ENCODE data around the gene KRT39. TPM values are rescaled to one million over a fixed set of nuclear protein-coding genes. Genes with fewer than 3 reads are reported as not detected.

KRT39 gene
- total RNA-seq, 1 donor from 2014 or later: not detected

DNA sequence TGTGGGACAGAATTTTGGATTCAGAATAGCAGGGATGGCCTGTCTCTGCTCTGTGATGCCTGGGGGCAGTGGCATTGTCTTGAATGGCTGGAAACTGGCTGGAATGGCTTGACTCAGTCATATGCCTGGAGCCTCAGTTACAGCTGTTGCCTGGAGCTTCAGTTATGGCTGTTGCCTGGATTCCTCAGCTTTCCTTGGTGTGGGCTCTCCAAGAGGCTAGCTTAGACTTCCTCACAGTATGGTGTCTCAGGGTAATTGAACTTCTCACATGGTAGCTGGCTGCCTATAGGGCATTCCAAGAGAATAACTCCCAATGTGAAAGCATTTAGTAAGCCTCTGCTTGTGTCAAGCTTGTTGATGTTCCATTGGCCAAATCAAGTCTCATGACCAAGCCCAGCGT is 50.4 kb downstream of the KRT39 start:
- Mint-ChIP-seq H3K9me3 (no peaks in the 10 kb centered on the region), H3K4me1 (peaks cover 6% of the 10 kb centered on the region), H3K36me3 (ENCODE audit: low read depth) (no peaks in the 10 kb centered on the region), H3K27me3 (peaks cover 18% of the 10 kb centered on the region), H3K4me3 (no peak overlapping the region), H3K27ac (no peak overlapping the region)
- TF ChIP-seq, protein P1, sequence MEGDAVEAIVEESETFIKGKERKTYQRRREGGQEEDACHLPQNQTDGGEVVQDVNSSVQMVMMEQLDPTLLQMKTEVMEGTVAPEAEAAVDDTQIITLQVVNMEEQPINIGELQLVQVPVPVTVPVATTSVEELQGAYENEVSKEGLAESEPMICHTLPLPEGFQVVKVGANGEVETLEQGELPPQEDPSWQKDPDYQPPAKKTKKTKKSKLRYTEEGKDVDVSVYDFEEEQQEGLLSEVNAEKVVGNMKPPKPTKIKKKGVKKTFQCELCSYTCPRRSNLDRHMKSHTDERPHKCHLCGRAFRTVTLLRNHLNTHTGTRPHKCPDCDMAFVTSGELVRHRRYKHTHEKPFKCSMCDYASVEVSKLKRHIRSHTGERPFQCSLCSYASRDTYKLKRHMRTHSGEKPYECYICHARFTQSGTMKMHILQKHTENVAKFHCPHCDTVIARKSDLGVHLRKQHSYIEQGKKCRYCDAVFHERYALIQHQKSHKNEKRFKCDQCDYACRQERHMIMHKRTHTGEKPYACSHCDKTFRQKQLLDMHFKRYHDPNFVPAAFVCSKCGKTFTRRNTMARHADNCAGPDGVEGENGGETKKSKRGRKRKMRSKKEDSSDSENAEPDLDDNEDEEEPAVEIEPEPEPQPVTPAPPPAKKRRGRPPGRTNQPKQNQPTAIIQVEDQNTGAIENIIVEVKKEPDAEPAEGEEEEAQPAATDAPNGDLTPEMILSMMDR (IDR thresholded peaks at IDR 0.05): no peak
- POLR2A ChIA-PET: no interaction called here
- DNase-seq (no peak), ATAC-seq (ENCODE audit: low read depth) (no peak)
- intact Hi-C loops (cut with micrococcal nuclease): no loop called here
- CTCF ChIA-PET: no interaction called here

DNA sequence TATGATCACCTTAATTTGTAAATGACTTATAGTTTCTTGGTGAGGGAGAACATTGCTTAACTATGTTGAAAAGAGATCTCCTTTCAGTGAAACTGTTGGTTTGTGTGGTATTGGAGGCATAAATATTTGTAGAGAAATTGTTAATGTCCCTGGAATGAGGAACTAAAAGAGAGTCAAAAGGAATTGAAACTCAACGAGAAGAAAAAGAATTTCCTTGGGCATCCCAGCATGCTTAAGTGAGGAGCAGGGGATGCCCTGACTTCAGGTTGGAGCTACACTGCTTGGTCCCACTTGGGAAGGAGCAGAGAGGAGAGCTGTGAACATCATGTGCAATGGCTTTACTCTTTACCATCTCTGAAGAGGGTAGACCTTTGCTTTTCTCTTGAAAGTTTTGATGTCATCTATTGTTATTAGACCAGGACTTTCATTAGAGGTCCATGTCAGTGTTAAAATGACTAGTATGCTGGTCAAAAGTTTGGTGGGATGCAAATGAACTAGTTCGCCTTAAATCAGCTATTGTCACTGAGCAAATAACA is 51.0 kb downstream of the KRT39 start:
- DNase-seq (no peak), ATAC-seq (ENCODE audit: low read depth) (no peak)
- ChIA-PET POLR2A (no interaction called here), CTCF (no interaction called here)
- Mint-ChIP-seq H3K4me3 (no peak overlapping the region), H3K4me1 (peaks cover 6% of the 10 kb centered on the region), H3K9me3 (no peaks in the 10 kb centered on the region), H3K36me3 (ENCODE audit: low read depth) (no peaks in the 10 kb centered on the region), H3K27me3 (peaks cover 14% of the 10 kb centered on the region), H3K27ac (no peak overlapping the region)
- intact Hi-C loops (cut with micrococcal nuclease): no loop called here
- TF ChIP-seq, protein P1 (IDR thresholded peaks at IDR 0.05): no peak

DNA sequence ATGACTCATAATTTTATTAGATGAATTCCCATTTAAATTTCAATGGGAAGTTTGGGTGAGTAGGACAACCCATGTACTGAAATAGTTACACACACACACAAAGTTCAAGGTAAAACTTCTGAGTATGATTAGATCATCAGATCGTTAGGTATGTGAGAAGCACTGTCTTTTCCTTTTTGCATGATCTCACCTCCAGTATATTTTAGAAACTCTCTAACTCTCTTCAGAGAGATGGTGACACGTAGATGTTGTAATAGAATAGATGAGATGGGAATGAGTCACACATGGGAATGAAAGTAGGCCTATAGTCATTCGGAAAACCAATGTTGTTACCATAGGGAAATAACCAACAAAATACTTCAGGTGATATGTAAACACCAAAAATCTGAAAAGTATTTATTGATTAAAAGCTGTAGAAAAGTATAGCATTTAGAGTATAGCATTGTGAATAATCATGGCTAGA is 51.5 kb downstream of the KRT39 start:
- TF ChIP-seq, protein P1 (IDR thresholded peaks at IDR 0.05): no peak
- intact Hi-C loops (cut with micrococcal nuclease): no loop called here
- Mint-ChIP-seq H3K36me3 (ENCODE audit: low read depth) (no peaks in the 10 kb centered on the region), H3K27ac (no peak overlapping the region), H3K4me3 (no peak overlapping the region), H3K27me3 (peaks cover 14% of the 10 kb centered on the region), H3K4me1 (peaks cover 6% of the 10 kb centered on the region), H3K9me3 (no peaks in the 10 kb centered on the region)
- CTCF ChIA-PET: no interaction called here
- POLR2A ChIA-PET: interaction anchor here (0.5 kb wide), 1 partner anchor 192 kb away, joined by 3 read pairs; no protein-coding TSS in a partner anchor
- DNase-seq: no peak
- no peak for ATAC-seq (ENCODE audit: low read depth)

DNA sequence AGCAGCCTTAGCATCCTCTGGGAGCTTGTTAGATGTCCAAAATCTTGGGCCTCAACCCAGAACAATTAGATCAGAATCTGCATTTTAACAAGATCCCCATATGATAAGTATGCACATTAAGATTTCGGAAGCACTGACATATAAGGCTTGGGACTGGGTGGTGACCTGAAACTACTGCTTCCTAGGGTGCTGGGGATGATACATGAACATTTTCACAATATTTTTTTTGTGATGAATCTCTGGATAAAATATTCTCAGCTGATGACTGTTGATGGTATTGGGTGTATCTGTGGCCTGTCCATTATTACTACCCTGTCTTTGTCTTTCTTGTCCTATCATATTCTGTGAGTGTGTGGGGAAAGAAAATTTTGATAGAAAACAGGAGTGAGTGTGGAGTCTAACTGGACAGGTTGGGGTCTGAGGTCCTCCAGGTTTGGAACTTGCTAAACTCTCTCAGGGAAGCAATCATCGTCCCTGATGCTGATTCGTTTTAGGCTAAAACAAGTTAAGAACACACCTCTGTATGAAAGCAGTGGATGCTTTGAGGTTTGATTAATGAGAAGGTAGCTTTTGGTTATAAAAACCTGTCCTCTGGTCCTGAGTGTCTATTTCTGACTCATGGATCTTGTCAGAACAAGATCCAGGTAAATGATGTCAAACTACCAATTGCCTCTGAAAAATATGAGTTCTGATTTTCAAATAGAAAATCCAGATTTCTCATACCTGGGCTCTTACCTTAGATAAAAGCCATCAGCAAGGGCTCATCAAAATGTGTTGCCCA is 52.5 kb downstream of the KRT39 start:
- DNase-seq (no peak), ATAC-seq (ENCODE audit: low read depth) (no peak)
- Mint-ChIP-seq H3K36me3 (ENCODE audit: low read depth) (no peaks in the 10 kb centered on the region), H3K4me1 (peaks cover 6% of the 10 kb centered on the region), H3K9me3 (no peaks in the 10 kb centered on the region), H3K4me3 (no peak overlapping the region), H3K27me3 (peaks cover 16% of the 10 kb centered on the region), H3K27ac (no peak overlapping the region)
- intact Hi-C loops (cut with micrococcal nuclease): no loop called here
- CTCF ChIA-PET: interaction anchor here (1.1 kb wide), 1 partner anchor 751 kb away, joined by 3 read pairs; no protein-coding TSS in a partner anchor
- TF ChIP-seq, protein P1 (IDR thresholded peaks at IDR 0.05): no peak
- POLR2A ChIA-PET: no interaction called here

DNA sequence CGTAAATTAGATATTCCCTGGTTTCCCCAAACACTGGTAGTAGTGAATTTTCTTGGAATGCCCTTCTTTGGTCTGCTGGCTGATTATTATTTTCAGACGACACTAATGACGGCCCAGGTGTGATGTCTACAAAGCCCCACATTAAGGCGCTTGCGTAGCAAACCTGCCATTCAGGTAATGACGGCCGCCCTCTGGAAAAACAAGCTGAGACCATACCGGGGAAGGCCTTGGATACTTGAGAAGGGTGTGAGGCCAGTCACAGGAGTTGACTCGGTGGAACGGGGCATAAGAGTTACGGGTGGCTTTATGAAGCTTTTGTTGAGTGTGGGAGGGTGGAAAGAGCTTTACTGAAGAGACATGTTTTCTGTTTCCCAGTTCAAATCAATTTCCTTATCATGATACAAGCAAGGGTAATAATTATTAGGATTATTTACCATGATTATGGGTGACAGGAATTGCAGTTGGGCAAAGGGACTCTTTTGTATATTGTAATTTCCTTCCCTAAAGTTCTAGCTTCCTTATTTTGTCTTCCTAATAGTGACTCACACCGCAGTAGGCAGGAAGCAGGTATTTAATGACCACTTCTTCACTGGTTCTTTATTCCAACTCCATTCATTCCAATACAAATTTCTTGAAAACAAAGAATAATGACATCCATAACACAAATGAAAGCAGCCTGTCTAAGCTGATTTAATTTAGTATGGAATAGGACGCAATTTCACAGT is 54.1 kb downstream of the KRT39 start:
- Mint-ChIP-seq H3K27ac (no peak overlapping the region), H3K4me3 (no peak overlapping the region), H3K27me3 (peaks cover 27% of the 10 kb centered on the region), H3K36me3 (ENCODE audit: low read depth) (no peaks in the 10 kb centered on the region), H3K4me1 (peaks cover 6% of the 10 kb centered on the region), H3K9me3 (no peaks in the 10 kb centered on the region)
- intact Hi-C loops (cut with micrococcal nuclease): no loop called here
- CTCF ChIA-PET: no interaction called here
- TF ChIP-seq, protein P1 (IDR thresholded peaks at IDR 0.05): no peak
- POLR2A ChIA-PET: no interaction called here
- ATAC-seq (ENCODE audit: low read depth): no peak
- no peak for DNase-seq
